ENCODE measurements around the gene GIPC2.

GRCh38 chr1:78141531-78142231 is 95.9 kb downstream of the GIPC2 start:
- no peak for TF ChIP-seq POLR2AphosphoS5 (IDR thresholded peaks at IDR 0.05; ENCODE audit: low read depth, low read length)
- no peak for TF ChIP-seq POLR2A (IDR thresholded peaks at IDR 0.05; ENCODE audit: low read depth, low read length)
- no peak for TF ChIP-seq SPI1 (IDR thresholded peaks at IDR 0.05; ENCODE audit: low read depth, low read length)
- no peak; the same call in 1 of the 2 replicates for TF ChIP-seq TAF1 (IDR thresholded peaks at IDR 0.05; ENCODE audit: low read depth, low read length)
- no peak for TF ChIP-seq PAX5 (IDR thresholded peaks at IDR 0.05; ENCODE audit: insufficient read depth, low read length, severe bottlenecking)
- TF ChIP-seq POU2F2 (IDR thresholded peaks at IDR 0.05; ENCODE audit: low read depth, low read length) = no peak

Measured in GM12891 (cell line).